Activated naive CD8-positive, alpha-beta T cell treated with anti-CD3 and anti-CD28 coated beads, Interleukin-2, amount 50 U/mL, for 16 hours (primary cell): ENCODE results near the gene ADCY6.
"Not testable (repeated sequence)": the region's sequence is repeated elsewhere in the genome, so short reads cannot be mapped to it uniquely, and the experiment has no call there.

Experiments
- DNase-seq: peaks from one replicate; pipeline ENCODE4 v3.0.0-alpha.2; 2020; ENCODE audit warnings: low read depth, low spot score

The ADCY6 gene

DNA sequence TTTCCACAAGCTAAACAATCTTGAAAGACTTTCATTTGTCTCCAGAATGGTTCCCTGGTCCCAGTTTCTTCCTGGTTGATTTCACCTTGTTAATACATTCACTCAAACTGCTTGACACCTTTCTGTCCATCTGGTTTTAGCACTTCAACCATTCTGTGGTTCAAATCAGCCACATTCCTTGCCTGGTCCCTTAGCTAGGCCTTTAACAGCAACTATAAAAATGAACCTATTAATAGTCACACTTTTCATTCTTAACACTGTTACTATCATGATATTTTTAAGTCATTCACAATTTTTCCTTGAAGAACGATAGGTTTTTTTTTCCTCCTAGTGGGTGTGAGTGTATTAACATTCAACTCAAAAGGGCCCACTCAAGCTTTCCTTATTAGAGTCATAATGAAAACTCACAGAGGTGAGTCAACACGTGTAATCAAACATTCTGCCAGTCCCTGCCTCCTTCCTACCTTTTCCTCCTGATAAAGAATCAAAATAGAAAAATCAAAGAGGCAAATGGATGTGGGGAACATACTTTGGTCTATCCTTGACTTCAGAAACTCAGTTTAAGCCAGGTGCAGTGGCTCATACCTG, 38.0 kb downstream of the ADCY6 start:
- DNase-seq = no peak

DNA sequence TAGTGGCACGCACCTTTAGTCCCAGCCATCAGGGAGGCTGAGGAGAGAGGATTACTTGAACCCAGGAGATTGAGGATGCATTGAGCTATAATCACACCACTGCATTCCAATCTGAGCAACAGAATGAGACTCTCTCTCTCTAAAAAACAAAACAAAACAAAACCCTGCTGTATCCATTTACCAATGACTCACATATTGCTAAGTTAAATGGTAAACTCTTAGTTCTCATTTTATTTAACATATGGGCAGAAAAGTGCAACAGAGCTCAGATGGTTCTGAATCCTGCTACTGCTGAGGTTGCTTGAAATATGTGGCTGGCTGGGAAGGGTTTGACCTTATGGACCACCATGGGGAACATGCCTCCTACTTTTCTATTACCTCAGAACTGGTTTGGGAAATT, 38.7 kb downstream of the ADCY6 start:
- DNase-seq = no peak

DNA sequence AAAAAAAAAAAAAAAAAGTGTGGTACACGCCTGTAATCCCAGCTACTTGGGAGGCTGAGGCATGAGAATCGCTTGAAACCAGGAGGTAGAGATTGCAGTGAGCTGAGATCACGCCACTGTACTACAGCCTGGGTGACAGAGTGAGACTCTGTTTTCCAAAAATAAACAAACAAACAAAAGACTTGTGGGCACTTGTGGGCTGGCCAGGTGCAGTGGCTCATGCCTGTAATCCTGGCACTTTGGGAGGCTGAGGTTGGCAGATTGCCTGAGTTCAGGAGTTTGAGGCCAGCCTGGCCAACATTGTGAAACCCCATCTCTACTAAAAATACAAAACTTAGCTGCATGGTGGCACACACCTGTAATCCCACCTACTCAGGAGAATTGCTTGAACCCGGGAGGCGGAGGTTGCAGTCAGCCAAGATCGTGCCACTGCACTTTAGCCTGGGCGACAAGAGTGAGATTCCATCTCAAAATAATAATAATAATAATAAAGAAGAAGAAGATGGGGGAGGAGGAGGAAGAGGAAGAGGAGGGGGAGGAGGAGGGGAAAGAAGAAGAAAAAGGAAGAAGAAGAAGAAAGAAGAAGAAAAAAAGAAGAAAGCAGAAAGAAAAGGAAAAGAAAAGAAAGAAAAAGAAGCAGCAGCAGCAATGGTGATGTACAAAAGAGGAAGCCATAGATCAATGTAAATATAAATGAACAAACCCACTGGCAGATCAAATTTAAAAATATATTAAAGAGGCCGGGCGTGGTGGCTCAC, 44.5 kb downstream of the ADCY6 start:
- no peak for DNase-seq

DNA sequence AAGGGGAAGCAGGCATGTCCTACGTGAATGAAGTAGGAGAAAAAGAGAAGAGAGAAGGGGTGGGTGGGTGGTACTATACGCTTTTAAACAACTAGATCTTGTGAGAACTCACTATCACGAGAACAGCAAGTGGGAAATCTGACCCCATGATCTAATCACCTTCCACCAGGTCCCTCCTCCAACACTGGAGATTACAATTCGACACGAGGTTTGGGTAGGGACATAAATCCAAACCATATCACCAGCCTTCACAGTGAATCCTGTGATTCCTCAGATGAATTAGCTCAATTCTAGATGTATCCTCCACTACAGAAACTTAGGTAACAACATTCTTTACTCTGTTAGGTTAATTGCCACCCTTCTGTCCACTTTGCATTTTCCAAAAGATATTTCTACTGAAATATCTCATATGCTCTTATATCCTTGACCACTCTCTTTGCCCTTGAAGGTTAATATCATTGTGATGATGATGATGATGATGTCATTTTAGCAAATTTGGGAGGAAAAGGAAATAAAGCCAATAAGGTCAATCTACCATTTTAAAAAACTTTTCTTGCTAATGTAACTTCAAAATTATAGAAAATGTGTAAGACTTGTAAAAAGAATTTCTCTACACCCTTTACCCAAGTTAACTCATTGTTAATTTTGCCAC, 49.1 kb downstream of the ADCY6 start:
- DNase-seq = no peak

DNA sequence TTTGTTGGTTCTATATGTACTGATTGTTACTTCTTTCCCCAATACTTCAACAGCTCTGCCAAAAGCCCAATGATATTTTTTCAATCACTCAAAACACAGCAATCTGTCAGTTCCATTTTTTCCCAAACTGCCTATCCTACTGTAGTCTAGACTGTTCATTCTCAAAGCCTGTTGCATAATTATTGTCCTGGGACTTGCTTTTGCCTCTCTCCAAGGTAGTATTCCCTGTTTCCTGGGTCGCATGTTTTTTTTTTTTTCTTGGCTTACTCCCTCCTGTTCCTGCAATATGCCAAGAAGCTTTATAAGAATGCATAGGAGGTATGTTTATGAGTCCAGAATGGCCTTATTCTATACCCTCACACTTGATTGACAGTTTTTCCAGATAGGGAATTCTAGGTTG, 52.4 kb downstream of the ADCY6 start:
- no peak for DNase-seq

DNA sequence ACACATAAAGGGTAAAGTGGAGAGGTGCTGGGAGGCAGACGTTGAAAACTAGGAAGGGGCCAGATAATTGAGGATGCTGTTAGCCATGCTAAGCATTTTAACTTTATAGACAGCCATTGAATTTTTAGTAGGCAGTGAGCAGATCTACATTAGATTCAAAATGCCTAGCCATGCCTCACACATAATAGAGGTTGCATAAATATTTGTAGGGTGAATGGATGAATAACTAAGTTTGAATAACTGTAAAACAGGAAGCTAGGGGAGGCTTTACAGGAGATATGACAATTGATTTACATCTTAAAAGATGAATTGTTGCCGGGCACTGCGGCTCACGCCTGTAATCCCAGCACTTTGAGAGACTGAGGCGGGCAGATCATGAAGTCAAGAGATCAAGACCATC, 60.1 kb downstream of the ADCY6 start:
- no peak for DNase-seq

DNA sequence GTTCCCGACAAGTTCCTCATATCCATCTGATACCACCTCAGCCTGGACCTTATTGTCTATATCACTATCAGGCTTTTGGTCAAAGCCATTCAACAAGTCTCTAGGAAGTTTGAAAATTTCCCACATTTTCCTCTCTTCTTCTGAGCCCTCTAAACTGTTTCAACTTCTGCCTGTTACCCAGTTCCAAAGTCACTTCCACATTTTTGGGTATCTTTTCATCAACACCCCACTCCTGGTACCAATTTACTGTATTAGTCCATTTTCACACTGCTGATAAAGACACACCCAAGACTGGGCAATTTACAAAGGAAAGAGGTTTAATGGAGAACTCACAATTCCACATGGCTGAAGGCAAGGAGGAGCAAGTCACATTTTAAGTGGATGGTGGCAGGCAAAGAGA, 68.2 kb downstream of the ADCY6 start:
- DNase-seq = not testable (repeated sequence)

DNA sequence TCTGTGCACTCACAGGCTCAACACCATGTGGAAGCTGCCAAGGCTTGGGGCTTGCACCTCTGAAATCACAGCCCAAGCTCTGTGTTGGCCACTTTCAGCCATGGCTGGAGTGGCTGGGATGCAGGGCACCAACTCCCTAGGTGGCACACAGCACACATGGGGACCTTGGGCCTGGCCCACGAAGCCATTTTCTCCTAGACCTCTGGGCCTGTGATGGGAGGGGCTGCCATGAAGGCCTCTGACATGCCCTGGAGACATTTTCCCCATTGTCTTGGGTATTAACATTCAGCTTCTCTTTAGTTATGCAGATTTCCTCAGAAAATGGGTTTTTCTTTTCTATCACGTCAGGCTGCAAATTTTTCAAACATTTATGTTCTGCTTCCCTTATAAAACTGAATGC, 68.7 kb downstream of the ADCY6 start:
- DNase-seq = not testable (repeated sequence)

DNA sequence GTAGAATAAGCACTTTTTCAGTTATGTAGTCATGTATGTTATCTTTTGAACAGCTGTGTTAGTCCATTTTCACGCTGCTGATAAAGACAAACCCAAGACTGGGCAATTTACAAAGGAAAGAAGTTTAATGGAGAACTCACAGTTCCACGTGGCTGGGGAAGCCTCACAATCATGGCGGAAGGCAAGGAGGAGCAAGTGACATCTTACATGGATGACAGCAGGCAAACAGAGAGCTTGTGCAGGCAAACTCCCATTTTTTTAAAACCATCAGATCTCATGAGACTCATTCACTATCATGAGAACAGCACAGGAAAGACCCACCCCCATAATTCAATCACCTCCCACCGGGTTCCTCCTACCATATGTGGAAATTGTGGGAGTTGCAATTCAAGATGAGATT, 69.9 kb downstream of the ADCY6 start:
- DNase-seq = not testable (repeated sequence)

DNA sequence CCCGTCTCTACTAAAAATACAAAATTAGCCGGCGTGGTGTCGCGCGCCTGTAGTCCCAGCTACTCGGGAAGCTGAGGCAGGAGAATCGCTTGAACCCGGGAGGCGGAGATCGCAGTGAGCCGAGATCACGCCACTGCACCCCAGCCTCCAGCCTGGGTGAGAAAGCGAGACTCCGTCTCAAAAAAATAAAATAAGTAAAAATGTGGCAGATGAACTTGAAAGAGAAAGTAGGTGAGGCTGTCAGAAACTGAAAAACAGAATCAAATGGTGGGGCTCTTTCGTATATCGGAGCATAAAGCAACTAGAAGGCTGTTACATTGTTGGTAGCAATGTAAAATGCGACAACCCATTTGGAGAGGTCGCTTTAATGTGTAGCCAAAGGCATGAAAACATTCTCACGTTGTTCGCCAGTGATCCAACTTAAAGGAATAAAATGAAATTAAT, 71.6 kb downstream of the ADCY6 start:
- no peak for DNase-seq

DNA sequence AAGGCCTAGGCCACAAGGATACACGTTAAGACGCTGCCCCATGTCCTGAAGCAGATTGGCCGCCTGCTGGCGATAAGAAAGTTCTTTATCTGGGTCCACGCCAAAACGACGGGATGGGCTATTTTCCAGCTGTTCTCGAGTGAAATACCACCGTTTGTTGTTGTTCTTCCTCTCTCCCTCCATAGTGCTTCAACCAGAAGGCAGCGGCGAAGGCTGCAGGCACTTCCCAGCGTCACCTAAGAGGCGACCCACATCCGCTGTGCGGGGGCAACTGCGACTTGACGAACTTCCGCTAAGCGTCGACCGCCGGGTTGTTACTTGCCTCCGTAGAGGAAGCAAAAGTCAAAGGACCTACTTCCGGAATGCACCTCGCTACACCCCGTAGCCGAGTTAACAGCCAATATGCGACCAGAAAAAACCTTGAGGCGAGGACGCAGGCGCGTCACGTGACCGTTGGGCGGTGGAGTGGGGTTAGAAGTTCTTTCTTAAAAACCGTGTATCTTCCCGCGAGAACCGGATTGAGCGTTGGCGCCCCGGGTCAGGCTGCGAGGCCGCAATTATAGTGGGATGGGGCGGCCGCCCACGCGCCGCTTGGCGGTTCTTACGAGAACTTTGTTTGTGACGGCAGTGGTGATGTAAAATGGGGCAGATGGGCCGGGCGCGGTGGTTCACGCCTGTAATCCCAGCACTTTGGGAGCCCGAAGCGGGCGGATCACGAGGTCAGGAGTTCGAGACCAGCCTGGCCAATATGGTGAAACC, 72.2 kb downstream of the ADCY6 start, which contains the start of gene CCNT1:
Gene CCNT1 (minus strand): TSS at position 215 of the 759 bp plus-strand sequence. CDS start 32 bp downstream, at position 183.
- DNase-seq = peak; percentile 96
